H9 (cell line): ENCODE measurements around the gene TMA7. TPM values are rescaled to one million over a fixed set of nuclear protein-coding genes. Genes with fewer than 3 reads are reported as not detected.

Experiments
- DNase-seq: peaks from one replicate; pipeline ENCODE4 v3.0.0-alpha.2; 2017
- H2AFZ ChIP-seq: one replicate; pipeline ENCODE4 v1.6.1; 2013; ENCODE audit warnings: mild to moderate bottlenecking, low read length, control low read depth, moderate library complexity
- H2AK5ac ChIP-seq: 2 replicates; pipeline ENCODE4 v1.6.1; 2013; ENCODE audit warnings: low read length, control low read depth, mixed read lengths; ENCODE audit not compliant: insufficient read length
- H2BK120ac ChIP-seq: one replicate; pipeline ENCODE4 v1.6.1; 2013; ENCODE audit warnings: low read depth, mild to moderate bottlenecking, low read length, control low read depth, inconsistent platforms; ENCODE audit not compliant: poor library complexity, severe bottlenecking
- H2BK12ac ChIP-seq: 2 replicates; pipeline ENCODE4 v1.6.1; 2013; ENCODE audit warnings: low read length, control low read depth, mixed read lengths, low read depth; ENCODE audit not compliant: insufficient read length
- H2BK15ac ChIP-seq: 2 replicates; pipeline ENCODE4 v1.6.1; 2013; ENCODE audit warnings: low read depth, low read length, control low read depth
- H2BK20ac ChIP-seq: one replicate; pipeline ENCODE4 v1.6.1; 2013; ENCODE audit warnings: low read depth, mild to moderate bottlenecking, low read length, control low read depth, inconsistent platforms; ENCODE audit not compliant: poor library complexity, severe bottlenecking
- H2BK5ac ChIP-seq: 2 replicates; pipeline ENCODE4 v1.6.1; 2013; ENCODE audit warnings: low read length, control low read depth, mixed read lengths; ENCODE audit not compliant: insufficient read length
- H3K14ac ChIP-seq: 2 replicates; pipeline ENCODE4 v1.6.1; 2013; ENCODE audit warnings: low read length, control low read depth; ENCODE audit not compliant: insufficient read depth
- H3K18ac ChIP-seq: 2 replicates; pipeline ENCODE4 v1.6.1; 2013; ENCODE audit warnings: low read depth, mild to moderate bottlenecking, mixed read lengths, low read length, control low read depth; ENCODE audit not compliant: insufficient read length
- H3K23ac ChIP-seq: 2 replicates; pipeline ENCODE4 v1.6.1; 2013; ENCODE audit warnings: low read length, control low read depth, mixed read lengths, low read depth; ENCODE audit not compliant: insufficient read length
- H3K23me2 ChIP-seq: 2 replicates; pipeline ENCODE4 v1.6.1; 2013; ENCODE audit warnings: low read depth, mild to moderate bottlenecking, mixed read lengths, low read length, control low read depth; ENCODE audit not compliant: insufficient read length, poor library complexity, severe bottlenecking
- H3K27ac ChIP-seq: 2 replicates; pipeline ENCODE4 v1.5.1; 2013; ENCODE audit warnings: low read length, control low read depth, mixed read lengths, low read depth; ENCODE audit not compliant: insufficient read length
- H3K27me3 ChIP-seq: 2 replicates; pipeline ENCODE4 v1.6.1; 2013; ENCODE audit warnings: low read length, control low read depth, inconsistent platforms; ENCODE audit not compliant: insufficient read depth
- H3K4ac ChIP-seq: 2 replicates; pipeline ENCODE4 v1.6.1; 2013; ENCODE audit warnings: low read depth, mild to moderate bottlenecking, control low read depth, inconsistent platforms, low read length, moderate library complexity
- H3K4me1 ChIP-seq: 2 replicates; pipeline ENCODE4 v1.6.1; 2013; ENCODE audit warnings: low read length, control low read depth, inconsistent platforms; ENCODE audit not compliant: insufficient read depth
- H3K4me2 ChIP-seq: 2 replicates; pipeline ENCODE4 v1.6.1; 2013; ENCODE audit warnings: low read length, control low read depth, mixed read lengths; ENCODE audit not compliant: insufficient read length, insufficient read depth
- H3K56ac ChIP-seq: 2 replicates; pipeline ENCODE4 v1.6.1; 2013; ENCODE audit warnings: low read depth, mild to moderate bottlenecking, mixed read lengths, low read length, control low read depth; ENCODE audit not compliant: insufficient read length
- H3K79me1 ChIP-seq: 2 replicates; pipeline ENCODE4 v1.6.1; 2013; ENCODE audit warnings: low read depth, mild to moderate bottlenecking, moderate library complexity, low read length, control low read depth, inconsistent platforms; ENCODE audit not compliant: insufficient read depth, poor library complexity, severe bottlenecking
- H3K79me2 ChIP-seq: 2 replicates; pipeline ENCODE4 v1.6.1; 2013; ENCODE audit warnings: low read length, control low read depth, inconsistent platforms; ENCODE audit not compliant: insufficient read depth
- H3K9ac ChIP-seq: 2 replicates; pipeline ENCODE4 v1.6.1; 2013; ENCODE audit warnings: low read length, control low read depth, mixed read lengths; ENCODE audit not compliant: insufficient read length; ENCODE audit errors: extremely low read depth
- H3K9me3 ChIP-seq: one replicate; pipeline ENCODE4 v1.6.1; 2013; ENCODE audit warnings: low read depth, low read length, inconsistent platforms; ENCODE audit not compliant: control insufficient read depth
- H3T11ph ChIP-seq: one replicate; pipeline ENCODE4 v1.6.1; 2013; ENCODE audit warnings: mild to moderate bottlenecking, low read length, control low read depth, inconsistent platforms
- H4K20me1 ChIP-seq: one replicate; pipeline ENCODE4 v1.6.1; 2013; ENCODE audit not compliant: control insufficient read depth, insufficient read length, insufficient read depth
- H4K5ac ChIP-seq: 2 replicates; pipeline ENCODE4 v1.6.1; 2013; ENCODE audit warnings: low read depth, mild to moderate bottlenecking, mixed read lengths, low read length, control low read depth; ENCODE audit not compliant: insufficient read length
- H4K8ac ChIP-seq: replicated peaks from 2 replicates; pipeline ENCODE4 v1.6.1; 2013; ENCODE audit warnings: low read length, control low read depth, mixed read lengths, low read depth; ENCODE audit not compliant: insufficient read length
- H4K91ac ChIP-seq: 2 replicates; pipeline ENCODE4 v1.6.1; 2013; ENCODE audit warnings: low read depth, mild to moderate bottlenecking, moderate library complexity, mixed read lengths, low read length, control low read depth; ENCODE audit not compliant: insufficient read length
- H3K27ac Mint-ChIP-seq, 3 experiments: 2 replicates in 2 of 3; 3 replicates in 1 of 3; pipeline ENCODE4 v1.8.0; 2020 to 2021; ENCODE audit warnings: mixed read lengths in 3 of 3, mild to moderate bottlenecking in 1 of 3, moderate library complexity in 1 of 3
- H3K27me3 Mint-ChIP-seq: 2 replicates; pipeline ENCODE4 v1.8.0; 2021; ENCODE audit warnings: low read depth, mild to moderate bottlenecking, moderate library complexity, mixed read lengths
- H3K36me3 Mint-ChIP-seq, 3 experiments: 2 replicates in 2 of 3; 3 replicates in 1 of 3; pipeline ENCODE4 v1.8.0; 2020 to 2021; ENCODE audit warnings: low read depth in 3 of 3, mixed read lengths in 3 of 3; ENCODE audit not compliant: insufficient read depth in 1 of 3
- H3K4me1 Mint-ChIP-seq, 2 experiments: 2 replicates each; pipeline ENCODE4 v1.8.0; 2020; ENCODE audit warnings: mixed read lengths in 2 of 2
- H3K4me3 Mint-ChIP-seq, 2 experiments: 2 replicates in 1 of 2; 3 replicates in 1 of 2; pipeline ENCODE4 v1.8.0; 2020 to 2021; ENCODE audit warnings: mild to moderate bottlenecking in 2 of 2, mixed read lengths in 2 of 2, moderate library complexity in 1 of 2
- H3K9me3 Mint-ChIP-seq, 2 experiments: 2 replicates in 1 of 2; 3 replicates in 1 of 2; pipeline ENCODE4 v1.8.0; 2020; ENCODE audit warnings: mild to moderate bottlenecking in 2 of 2, mixed read lengths in 2 of 2, moderate library complexity in 1 of 2
- WGBS: extraction: QIAGEN DNeasy Blood & Tissue Kit; methylation state at CpG from one replicate; pipeline ENCODE4 v1.1.7; 2013; ENCODE audit warnings: missing lambda C conversion rate, low lambda C conversion rate, mixed read lengths; ENCODE audit not compliant: insufficient read length; ENCODE audit errors: extremely low coverage; 5-methylcytosine and 5-hydroxymethylcytosine counted together
- total RNA-seq: library from RNA; stranded (reverse); gene quantifications from 2 replicates; pipeline ENCODE4 v1.2.1, GENCODE V29; 2021
- TF ChIP-seq, protein P1 (sequence below): fragments of 200-600 bp; sonication (generic); conservative IDR thresholded peaks from 3 replicates; pipeline ENCODE4 v1.8.0; 2021; ENCODE audit warnings: antibody characterized with exemption, mild to moderate bottlenecking

TMA7 gene
- total RNA-seq, 1 experiment from 2014 or later: 305 TPM

DNA sequence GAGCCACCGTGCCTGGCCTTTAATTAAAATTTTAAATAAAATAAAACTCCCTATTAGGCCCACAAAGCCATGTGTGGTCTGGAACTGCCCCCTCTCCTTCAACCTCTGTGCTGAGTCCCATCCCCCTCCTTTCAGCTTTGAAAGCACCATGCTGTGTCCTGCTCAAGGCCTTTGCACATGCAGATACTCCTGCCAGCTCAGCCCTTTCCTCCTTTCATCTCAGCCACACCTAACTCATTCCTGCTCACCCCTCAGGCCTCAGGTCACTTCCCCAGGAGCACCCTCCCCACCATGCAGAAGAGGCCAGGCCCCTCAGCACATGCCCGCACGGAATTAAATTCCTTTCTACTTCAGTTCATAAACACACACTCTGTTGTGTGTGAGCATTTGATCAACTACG, 34.6 kb downstream of the TMA7 start:
- Mint-ChIP-seq H3K27me3 (no peaks in the 10 kb centered on the region), H3K36me3 (peaks cover 5 to 8% (median 6%) of the 10 kb centered on the region in 3 experiments; a peak in 5 of 7 replicates), H3K27ac (peak overlapping the region; percentile 89 to 97 (median 92); a peak in 6 of 7 replicates), H3K4me3 (peak overlapping the region; percentile 16 to 49; a peak in 3 of 5 replicates), H3K9me3 (no peaks in the 10 kb centered on the region; a peak in 1 of 5 replicates), H3K4me1 (peaks cover 46 to 50% of the 10 kb centered on the region in 2 experiments)
- Histone ChIP-seq H2AK5ac (no peak overlapping the region), H2BK12ac (no peak overlapping the region), H3K79me1 (no peaks in the 10 kb centered on the region), H3T11ph (no peak overlapping the region), H3K23ac (no peak overlapping the region), H3K14ac (no peak overlapping the region), H4K5ac (no peak overlapping the region), H3K4me2 (peak overlapping the region; percentile 11), H3K9ac (no peak overlapping the region), H3K4ac (no peak overlapping the region), H4K91ac (no peak overlapping the region), H4K20me1 (no peaks in the 10 kb centered on the region), H3K23me2 (peaks cover 5% of the 10 kb centered on the region), H2BK20ac (no peak overlapping the region), H3K4me1 (peaks cover 7% of the 10 kb centered on the region; the same call in 1 of the 2 replicates), H3K27me3 (no peaks in the 10 kb centered on the region), H2AFZ (no peak overlapping the region), H4K8ac (no peak overlapping the region), H2BK120ac (no peak overlapping the region), H3K9me3 (no peaks in the 10 kb centered on the region), H3K79me2 (no peaks in the 10 kb centered on the region), H3K27ac (peak overlapping the region; percentile 9), H3K18ac (peak overlapping the region; percentile 42), H2BK15ac (no peak overlapping the region), H2BK5ac (no peak overlapping the region), H3K56ac (no peak overlapping the region)
- no CpG with 5 or more reads among the region's 4 CpGs for WGBS
- peak; percentile 97 for DNase-seq
- TF ChIP-seq, protein P1, sequence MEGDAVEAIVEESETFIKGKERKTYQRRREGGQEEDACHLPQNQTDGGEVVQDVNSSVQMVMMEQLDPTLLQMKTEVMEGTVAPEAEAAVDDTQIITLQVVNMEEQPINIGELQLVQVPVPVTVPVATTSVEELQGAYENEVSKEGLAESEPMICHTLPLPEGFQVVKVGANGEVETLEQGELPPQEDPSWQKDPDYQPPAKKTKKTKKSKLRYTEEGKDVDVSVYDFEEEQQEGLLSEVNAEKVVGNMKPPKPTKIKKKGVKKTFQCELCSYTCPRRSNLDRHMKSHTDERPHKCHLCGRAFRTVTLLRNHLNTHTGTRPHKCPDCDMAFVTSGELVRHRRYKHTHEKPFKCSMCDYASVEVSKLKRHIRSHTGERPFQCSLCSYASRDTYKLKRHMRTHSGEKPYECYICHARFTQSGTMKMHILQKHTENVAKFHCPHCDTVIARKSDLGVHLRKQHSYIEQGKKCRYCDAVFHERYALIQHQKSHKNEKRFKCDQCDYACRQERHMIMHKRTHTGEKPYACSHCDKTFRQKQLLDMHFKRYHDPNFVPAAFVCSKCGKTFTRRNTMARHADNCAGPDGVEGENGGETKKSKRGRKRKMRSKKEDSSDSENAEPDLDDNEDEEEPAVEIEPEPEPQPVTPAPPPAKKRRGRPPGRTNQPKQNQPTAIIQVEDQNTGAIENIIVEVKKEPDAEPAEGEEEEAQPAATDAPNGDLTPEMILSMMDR: no peak
